Measurements from ENCODE around the gene CIB4.

Gene CIB4

GRCh38 chr2:26573241-26573925 is 67.8 kb downstream of the CIB4 start:
- H3K9ac ChIP-seq, result no peak overlapping the region
- no peaks in the 10 kb centered on the region for H3K27me3 ChIP-seq (ENCODE audit: control insufficient read depth, insufficient read depth, low read length)
- no peaks in the 10 kb centered on the region for H3K9me3 ChIP-seq (ENCODE audit: control insufficient read depth, low read length)
- H3K4me1 ChIP-seq, result no peaks in the 10 kb centered on the region
- no peak overlapping the region for H2AFZ ChIP-seq
- no peak overlapping the region for H3K4me2 ChIP-seq (ENCODE audit: low read length)
- H3K79me2 ChIP-seq, result no peaks in the 10 kb centered on the region
- TF ChIP-seq, protein P1, sequence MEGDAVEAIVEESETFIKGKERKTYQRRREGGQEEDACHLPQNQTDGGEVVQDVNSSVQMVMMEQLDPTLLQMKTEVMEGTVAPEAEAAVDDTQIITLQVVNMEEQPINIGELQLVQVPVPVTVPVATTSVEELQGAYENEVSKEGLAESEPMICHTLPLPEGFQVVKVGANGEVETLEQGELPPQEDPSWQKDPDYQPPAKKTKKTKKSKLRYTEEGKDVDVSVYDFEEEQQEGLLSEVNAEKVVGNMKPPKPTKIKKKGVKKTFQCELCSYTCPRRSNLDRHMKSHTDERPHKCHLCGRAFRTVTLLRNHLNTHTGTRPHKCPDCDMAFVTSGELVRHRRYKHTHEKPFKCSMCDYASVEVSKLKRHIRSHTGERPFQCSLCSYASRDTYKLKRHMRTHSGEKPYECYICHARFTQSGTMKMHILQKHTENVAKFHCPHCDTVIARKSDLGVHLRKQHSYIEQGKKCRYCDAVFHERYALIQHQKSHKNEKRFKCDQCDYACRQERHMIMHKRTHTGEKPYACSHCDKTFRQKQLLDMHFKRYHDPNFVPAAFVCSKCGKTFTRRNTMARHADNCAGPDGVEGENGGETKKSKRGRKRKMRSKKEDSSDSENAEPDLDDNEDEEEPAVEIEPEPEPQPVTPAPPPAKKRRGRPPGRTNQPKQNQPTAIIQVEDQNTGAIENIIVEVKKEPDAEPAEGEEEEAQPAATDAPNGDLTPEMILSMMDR (IDR thresholded peaks at IDR 0.05), result no peak
- no peak overlapping the region for H3K4me3 ChIP-seq (ENCODE audit: low read depth, low read length)
- H3K27ac ChIP-seq, result no peak overlapping the region
- H3K36me3 ChIP-seq (ENCODE audit: control insufficient read depth, insufficient read depth, low read length), result no peaks in the 10 kb centered on the region

GRCh38 chr2:26572591-26572990 is 68.6 kb downstream of the CIB4 start:
- no peaks in the 10 kb centered on the region for H3K79me2 ChIP-seq
- TF ChIP-seq, protein P1 (IDR thresholded peaks at IDR 0.05), result no peak
- H3K4me1 ChIP-seq, result no peaks in the 10 kb centered on the region
- no peak overlapping the region for H3K27ac ChIP-seq
- no peaks in the 10 kb centered on the region for H3K27me3 ChIP-seq (ENCODE audit: control insufficient read depth, insufficient read depth, low read length)
- H3K9ac ChIP-seq, result no peak overlapping the region
- no peaks in the 10 kb centered on the region for H3K36me3 ChIP-seq (ENCODE audit: control insufficient read depth, insufficient read depth, low read length)
- H3K4me3 ChIP-seq (ENCODE audit: low read depth, low read length), result no peak overlapping the region
- no peaks in the 10 kb centered on the region for H3K9me3 ChIP-seq (ENCODE audit: control insufficient read depth, low read length)
- no peak overlapping the region for H2AFZ ChIP-seq
- H3K4me2 ChIP-seq (ENCODE audit: low read length), result no peak overlapping the region

DNA sequence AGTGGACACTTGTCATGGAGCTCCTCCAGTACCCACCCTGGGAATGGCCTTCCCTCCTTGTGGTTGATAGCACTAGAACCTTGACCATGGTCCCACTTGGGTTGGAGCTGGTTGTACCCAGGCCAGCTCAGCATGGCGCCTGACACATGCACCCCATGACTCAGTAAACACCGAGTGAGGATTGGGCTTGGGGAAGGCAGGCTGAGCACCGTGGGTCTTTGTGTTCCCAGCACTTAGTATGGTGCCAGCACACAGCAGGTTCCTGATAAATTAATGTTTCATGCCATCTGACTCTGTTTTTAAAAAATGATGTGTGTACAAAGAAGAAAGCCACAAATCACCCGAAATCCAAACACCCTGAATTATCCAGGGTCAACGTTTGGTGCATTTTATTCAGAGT is 69.8 kb downstream of the CIB4 start:
- H3K79me2 ChIP-seq, result no peaks in the 10 kb centered on the region
- no peak overlapping the region for H3K4me2 ChIP-seq (ENCODE audit: low read length)
- no peaks in the 10 kb centered on the region for H3K4me1 ChIP-seq
- H3K27ac ChIP-seq, result no peak overlapping the region
- no peaks in the 10 kb centered on the region for H3K36me3 ChIP-seq (ENCODE audit: control insufficient read depth, insufficient read depth, low read length)
- no peak overlapping the region for H3K4me3 ChIP-seq (ENCODE audit: low read depth, low read length)
- no peak overlapping the region for H2AFZ ChIP-seq
- H3K27me3 ChIP-seq (ENCODE audit: control insufficient read depth, insufficient read depth, low read length), result no peaks in the 10 kb centered on the region
- H3K9me3 ChIP-seq (ENCODE audit: control insufficient read depth, low read length), result no peaks in the 10 kb centered on the region
- no peak overlapping the region for H3K9ac ChIP-seq
- TF ChIP-seq, protein P1 (IDR thresholded peaks at IDR 0.05), result no peak

- Histone ChIP-seq H3K27ac (no peak overlapping the region), H3K9ac (no peak overlapping the region), H3K27me3 (ENCODE audit: control insufficient read depth, insufficient read depth, low read length) (no peaks in the 10 kb centered on the region), H2AFZ (no peak overlapping the region), H3K4me1 (no peaks in the 10 kb centered on the region), H3K36me3 (ENCODE audit: control insufficient read depth, insufficient read depth, low read length) (no peaks in the 10 kb centered on the region), H3K9me3 (ENCODE audit: control insufficient read depth, low read length) (no peaks in the 10 kb centered on the region), H3K79me2 (no peaks in the 10 kb centered on the region), H3K4me3 (ENCODE audit: low read depth, low read length) (no peak overlapping the region), H3K4me2 (ENCODE audit: low read length) (no peak overlapping the region)
- TF ChIP-seq, protein P1 (IDR thresholded peaks at IDR 0.05), result no peak
Observed at GRCh38 chr2:26570083-26570430, 71.1 kb downstream of the CIB4 start.

All from parathyroid adenoma (tissue), 2 donors.